Lung microvascular endothelial cell (primary cell): ENCODE results near the gene BTC. TPM values are rescaled to one million over a fixed set of nuclear protein-coding genes. Genes with fewer than 3 reads are reported as not detected.
"Not testable (repeated sequence)": the region's sequence is repeated elsewhere in the genome, so short reads cannot be mapped to it uniquely, and the experiment has no call there.

Experiments used
- DNase-seq, 2 donors: peaks; one replicate each; pipeline versions ENCODE4 v3.0.0 to v3.0.0-alpha.2; 2010; ENCODE audit warnings: low read depth in 2 of 2
- total RNA-seq: library from RNA; depleted of rRNA; stranded (reverse); fragments of >200 nt; gene quantifications from 2 replicates; pipeline ENCODE4 v1.2.1, GENCODE V29; 2014

BTC gene
- total RNA-seq, 1 donor from 2014 or later = not detected

GRCh38 chr4:74758551-74759145, 35.7 kb downstream of the BTC start:
- no peak for DNase-seq

- no peak for DNase-seq
Measured at GRCh38 chr4:74757136-74757535, 37.2 kb downstream of the BTC start.

- DNase-seq = no peak
Measured at GRCh38 chr4:74755486-74755885, 38.8 kb downstream of the BTC start.

GRCh38 chr4:74754218-74754617, 40.1 kb downstream of the BTC start:
- DNase-seq = no peak

GRCh38 chr4:74752798-74753197, 41.5 kb downstream of the BTC start:
- DNase-seq = no peak

- no peak for DNase-seq
Measured at GRCh38 chr4:74751856-74752255, 42.5 kb downstream of the BTC start.

GRCh38 chr4:74751247-74751646, 43.1 kb downstream of the BTC start:
- no peak for DNase-seq

- no peak for DNase-seq
Measured at GRCh38 chr4:74742185-74742584, 52.1 kb downstream of the BTC start.

GRCh38 chr4:74738464-74739143, 55.7 kb downstream of the BTC start:
- DNase-seq = no peak

GRCh38 chr4:74734995-74735394, 59.3 kb downstream of the BTC start:
- no peak for DNase-seq

GRCh38 chr4:74733756-74734155, 60.6 kb downstream of the BTC start:
- DNase-seq = no peak

GRCh38 chr4:74724979-74725378, 69.3 kb downstream of the BTC start:
- DNase-seq = no peak

GRCh38 chr4:74716436-74716765, 77.9 kb downstream of the BTC start:
- no peak for DNase-seq

GRCh38 chr4:74715706-74716435, 78.5 kb downstream of the BTC start:
- DNase-seq = no peak

- DNase-seq = no peak
Measured at GRCh38 chr4:74714611-74715130, 79.7 kb downstream of the BTC start.

- DNase-seq = not testable (repeated sequence)
Measured at GRCh38 chr4:74708135-74708534, 86.2 kb downstream of the BTC start.

Other genes with a start within 250 kb of the BTC start
- gene PARM1, start 138.6 kb upstream of the BTC start, total RNA-seq = under 0.01 TPM in 1 of 2 replicates, not detected in the other